SK-N-SH (cell line): ENCODE results near the gene COL20A1. TPM values are rescaled to one million over a fixed set of nuclear protein-coding genes. Genes with fewer than 3 reads are reported as not detected.

Experiments
- CTCF ChIA-PET: fragments of 300-600, 350-600 bp; formaldehyde crosslinking; extraction: SDS; loops from one replicate; lab custom pipeline; 2021; lab: Yijun Ruan, JAX
- POLR2A ChIA-PET: fragments of 350-600 bp; sonication (Branson Sonifier 250); formaldehyde crosslinking; extraction: SDS; loops from one replicate; lab custom pipeline; 2020; ENCODE audit warnings: antibody characterized with exemption, inconsistent platforms; lab: Yijun Ruan, JAX
- DNase-seq: peaks from one replicate; pipeline ENCODE4 v3.0.0; 2012
- H2AFZ ChIP-seq: fragments of 200-600 bp; sonication (generic); 2 replicates; pipeline ENCODE4 v1.8.1; 2016; ENCODE audit warnings: antibody characterized with exemption, mild to moderate bottlenecking, low read depth
- H3F3A ChIP-seq: fragments of 200-600 bp; sonication (generic); replicated peaks from 2 replicates; pipeline ENCODE3; 2016; ENCODE audit warnings: antibody characterized with exemption, mild to moderate bottlenecking; ENCODE audit not compliant: insufficient read depth
- H3K27ac ChIP-seq, 2 experiments: fragments of 200-500 bp in 1 of 2; fragments of 200-600 bp in 1 of 2; sonication (Bioruptor generic) in 1 of 2; sonication (generic), shearing (Covaris generic) in 1 of 2; 2 replicates each; pipeline versions ENCODE4 v1.5.1 to v1.6.1; 2014 to 2016; ENCODE audit warnings: low read depth in 2 of 2, inconsistent platforms in 1 of 2, low read length in 1 of 2, mild to moderate bottlenecking in 1 of 2, mixed read lengths in 1 of 2
- H3K27me3 ChIP-seq: fragments of 200-600 bp; sonication (generic), shearing (Covaris generic); 2 replicates; pipeline ENCODE4 v1.6.1; 2016; ENCODE audit warnings: mixed run types; ENCODE audit not compliant: insufficient read depth
- H3K36me3 ChIP-seq, 2 experiments: fragments of 200-500 bp in 1 of 2; fragments of 200-600 bp in 1 of 2; sonication (Bioruptor generic) in 1 of 2; sonication (generic) in 1 of 2; replicated peaks in 1 of 2; 2 replicates each; pipeline versions ENCODE3 to v1.5.1; 2014 to 2016; ENCODE audit warnings: low read length in 1 of 2, mild to moderate bottlenecking in 1 of 2; ENCODE audit not compliant: insufficient read depth in 2 of 2, control insufficient read depth in 1 of 2
- H3K4me1 ChIP-seq, 2 experiments: fragments of 200-500 bp in 1 of 2; fragments of 200-600 bp in 1 of 2; sonication (Bioruptor generic) in 1 of 2; sonication (generic), shearing (Covaris generic) in 1 of 2; 2 replicates each; pipeline versions ENCODE4 v1.5.1 to v1.6.1; 2014 to 2016; ENCODE audit warnings: low read depth in 1 of 2, low read length in 1 of 2, mixed run types in 1 of 2; ENCODE audit not compliant: insufficient read depth in 2 of 2, control insufficient read depth in 1 of 2
- H3K4me2 ChIP-seq: fragments of 200-600 bp; sonication (generic), shearing (Covaris generic); 2 replicates; pipeline ENCODE4 v1.6.1; 2017; ENCODE audit warnings: mixed run types
- H3K4me3 ChIP-seq, 2 experiments: fragments of 200-500 bp in 1 of 2; fragments of 200-600 bp in 1 of 2; sonication (Bioruptor generic) in 1 of 2; sonication (generic), shearing (Covaris generic) in 1 of 2; 2 replicates each; pipeline versions ENCODE4 v1.5.1 to v1.8.1; 2014 to 2016; ENCODE audit warnings: low read depth in 2 of 2, inconsistent platforms in 1 of 2, low read length in 1 of 2, mild to moderate bottlenecking in 1 of 2, mixed read lengths in 1 of 2, moderate library complexity in 1 of 2
- H3K79me2 ChIP-seq: fragments of 200-600 bp; sonication (generic); 2 replicates; pipeline ENCODE4 v1.8.1; 2017; ENCODE audit warnings: mild to moderate bottlenecking; ENCODE audit not compliant: insufficient read depth
- H3K9ac ChIP-seq: fragments of 200-600 bp; sonication (generic); 2 replicates; pipeline ENCODE4 v1.6.1; 2017; ENCODE audit warnings: mixed run types
- H3K9me2 ChIP-seq: fragments of 200-600 bp; sonication (generic); 2 replicates; pipeline ENCODE4 v1.6.1; 2017; ENCODE audit warnings: mixed run types
- H3K9me3 ChIP-seq: fragments of 200-600 bp; sonication (generic); 2 replicates; pipeline ENCODE4 v1.6.1; 2017; ENCODE audit warnings: mixed run types, mild to moderate bottlenecking, moderate library complexity
- H4K20me1 ChIP-seq: fragments of 200-600 bp; sonication (generic); 2 replicates; pipeline ENCODE4 v1.6.1; 2017; ENCODE audit warnings: mild to moderate bottlenecking, mixed run types; ENCODE audit not compliant: insufficient read depth
- CHD2 ChIP-seq: fragments of 150-350 bp; IDR thresholded peaks from 2 replicates; pipeline ENCODE4 v1.6.1; 2018; ENCODE audit warnings: low read length; ENCODE audit not compliant: partially characterized antibody
- CTCF ChIP-seq: fragments of 200-600 bp; sonication (generic); IDR thresholded peaks from 2 replicates; pipeline ENCODE4 v1.6.1; 2017; ENCODE audit warnings: antibody characterized with exemption, mild to moderate bottlenecking, moderate library complexity
- ELF1 ChIP-seq: IDR thresholded peaks from 2 replicates; pipeline ENCODE4 v1.4.0; 2012
- FOSL2 ChIP-seq: IDR thresholded peaks from 2 replicates; pipeline ENCODE4 v1.4.0; 2012; ENCODE audit warnings: low read depth, mild to moderate bottlenecking, moderate library complexity, borderline replicate concordance
- FOXJ3 ChIP-seq: sonication (generic); formaldehyde crosslinking; IDR thresholded peaks from 2 replicates; pipeline ENCODE4 v1.5.1; 2020; ENCODE audit warnings: mild to moderate bottlenecking, missing genetic modification reagents
- FOXM1 ChIP-seq: IDR thresholded peaks from 2 replicates; pipeline ENCODE4 v1.4.0; 2012; ENCODE audit warnings: low read depth, mild to moderate bottlenecking
- GABPA ChIP-seq: IDR thresholded peaks from 2 replicates; pipeline ENCODE4 v1.4.0; 2012; ENCODE audit warnings: low read depth, mild to moderate bottlenecking
- JUND ChIP-seq: IDR thresholded peaks from 2 replicates; pipeline ENCODE4 v1.4.0; 2012
- MEF2A ChIP-seq: IDR thresholded peaks from 2 replicates; pipeline ENCODE4 v1.4.0; 2012; ENCODE audit warnings: low read depth, borderline replicate concordance
- MXI1 ChIP-seq: IDR thresholded peaks from 2 replicates; pipeline ENCODE4 v1.6.1; 2012; ENCODE audit warnings: mild to moderate bottlenecking, low read depth, low read length, improper control_type of control experiment
- NFIC ChIP-seq: IDR thresholded peaks from 2 replicates; pipeline ENCODE4 v1.4.0; 2012; ENCODE audit warnings: borderline replicate concordance
- NRF1 ChIP-seq: IDR thresholded peaks from 2 replicates; pipeline ENCODE4 v1.6.1; 2012; ENCODE audit warnings: low read depth, mild to moderate bottlenecking, low read length
- PBX3 ChIP-seq: IDR thresholded peaks from 2 replicates; pipeline ENCODE4; 2012
- POLR2AphosphoS5 ChIP-seq: IDR thresholded peaks from 2 replicates; pipeline ENCODE4 v1.6.1; 2012; ENCODE audit warnings: low read depth, low read length
- RCOR1 ChIP-seq: fragments of 150-350 bp; IDR thresholded peaks from 2 replicates; pipeline ENCODE4 v1.6.1; 2017; ENCODE audit warnings: antibody characterized with exemption, low read length
- RFX5 ChIP-seq: IDR thresholded peaks from 2 replicates; pipeline ENCODE4 v1.6.1; 2012; ENCODE audit warnings: mild to moderate bottlenecking, improper control_type of control experiment, low read length
- RXRA ChIP-seq: IDR thresholded peaks from 2 replicates; pipeline ENCODE4 v1.4.0; 2012; ENCODE audit warnings: low read depth, mild to moderate bottlenecking, borderline replicate concordance
- SIN3A ChIP-seq: IDR thresholded peaks from 2 replicates; pipeline ENCODE4 v1.6.1; 2012; ENCODE audit warnings: low read depth, mild to moderate bottlenecking, low read length, moderate library complexity, borderline replicate concordance
- TCF12 ChIP-seq: IDR thresholded peaks from 2 replicates; pipeline ENCODE4 v1.4.0; 2012
- USF2 ChIP-seq: fragments of 150-350 bp; IDR thresholded peaks from 2 replicates; pipeline ENCODE4 v1.6.1; 2017; ENCODE audit warnings: antibody characterized with exemption, low read length, low read depth, borderline replicate concordance
- WGBS: methylation state at CpG from one replicate; pipeline ENCODE4 v1.1.6; 2017; ENCODE audit warnings: low lambda C conversion rate; 5-methylcytosine and 5-hydroxymethylcytosine counted together
- polyA plus RNA-seq, 3 experiments: library from polyadenylated mRNA; depleted of rRNA; stranded (reverse); fragments of >200 nt; gene quantifications; 2 replicates each; pipeline ENCODE4 v1.2.3, GENCODE V29; 2012
- TF ChIP-seq, protein P1 (sequence below): IDR thresholded peaks from 2 replicates; pipeline ENCODE4 v1.4.0; 2012; ENCODE audit warnings: low read depth, borderline replicate concordance

The COL20A1 gene
- polyA plus RNA-seq, 1 of the 3 experiments (the other 2 are of a cell fraction), result not detected

GRCh38 chr20:63261060-63261794, 31.8 kb upstream of the COL20A1 start:
- Histone ChIP-seq H3K4me3 (no peak overlapping the region), H3F3A (no peaks in the 10 kb centered on the region), H3K9ac (no peak overlapping the region), H3K9me2 (no peaks in the 10 kb centered on the region), H2AFZ (no peak overlapping the region), H3K79me2 (no peaks in the 10 kb centered on the region), H3K27ac (no peak overlapping the region), H3K36me3 (no peaks in the 10 kb centered on the region), H3K27me3 (peaks cover 15% of the 10 kb centered on the region), H3K9me3 (no peaks in the 10 kb centered on the region), H3K4me2 (no peak overlapping the region), H4K20me1 (no peaks in the 10 kb centered on the region), H3K4me1 (peaks cover 0 to 5% of the 10 kb centered on the region in 2 experiments; a peak in 1 of 4 replicates)
- 47% methylated on average over 14 of the region's 25 CpGs for WGBS
- POLR2A ChIA-PET, result no interaction called here
- DNase-seq, result no peak
- CTCF ChIA-PET, result interaction anchor here (0.8 to 3.5 kb wide), 5 partner anchors 9 to 121 kb away, joined by 3 to 21 read pairs (median 3); partner anchors contain the start of gene ARFGAP1
- no peak for TF ChIP-seq FOXM1
- no peak for TF ChIP-seq MEF2A
- TF ChIP-seq PBX3, result no peak
- no peak for TF ChIP-seq USF2
- no peak for TF ChIP-seq CHD2
- TF ChIP-seq JUND, result no peak
- no peak for TF ChIP-seq TCF12
- TF ChIP-seq CTCF, result no peak
- TF ChIP-seq NFIC, result no peak

GRCh38 chr20:63261795-63262528, 31.0 kb upstream of the COL20A1 start:
- ChIA-PET CTCF (interaction anchor here (2.7 kb wide), 1 partner anchor 120 kb away, joined by 7 read pairs; no protein-coding TSS in a partner anchor), POLR2A (no interaction called here)
- H3K9ac ChIP-seq, result no peak overlapping the region
- no peaks in the 10 kb centered on the region for H3K79me2 ChIP-seq
- H2AFZ ChIP-seq, result no peak overlapping the region
- H3K4me3 ChIP-seq, result no peak overlapping the region
- H3K27ac ChIP-seq, result no peak overlapping the region
- no peak for DNase-seq
- H3F3A ChIP-seq, result no peaks in the 10 kb centered on the region
- H3K4me1 ChIP-seq, result peaks cover 0 to 5% of the 10 kb centered on the region in 2 experiments; a peak in 1 of 4 replicates
- no peak overlapping the region for H3K4me2 ChIP-seq
- WGBS, result 57% methylated on average over 26 of the region's 30 CpGs
- H3K27me3 ChIP-seq, result peaks cover 15% of the 10 kb centered on the region
- H3K9me2 ChIP-seq, result no peaks in the 10 kb centered on the region
- no peaks in the 10 kb centered on the region for H3K36me3 ChIP-seq
- H4K20me1 ChIP-seq, result no peaks in the 10 kb centered on the region
- H3K9me3 ChIP-seq, result no peaks in the 10 kb centered on the region
- TF ChIP-seq RFX5, result no peak
- no peak for TF ChIP-seq GABPA
- no peak for TF ChIP-seq RCOR1
- no peak for TF ChIP-seq POLR2AphosphoS5
- no peak for TF ChIP-seq RXRA
- TF ChIP-seq, protein P1, sequence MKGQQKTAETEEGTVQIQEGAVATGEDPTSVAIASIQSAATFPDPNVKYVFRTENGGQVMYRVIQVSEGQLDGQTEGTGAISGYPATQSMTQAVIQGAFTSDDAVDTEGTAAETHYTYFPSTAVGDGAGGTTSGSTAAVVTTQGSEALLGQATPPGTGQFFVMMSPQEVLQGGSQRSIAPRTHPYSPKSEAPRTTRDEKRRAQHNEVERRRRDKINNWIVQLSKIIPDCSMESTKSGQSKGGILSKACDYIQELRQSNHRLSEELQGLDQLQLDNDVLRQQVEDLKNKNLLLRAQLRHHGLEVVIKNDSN, result no peak
- TF ChIP-seq SIN3A, result no peak
- TF ChIP-seq TCF12, result no peak
- no peak for TF ChIP-seq FOSL2
- no peak for TF ChIP-seq FOXJ3 (CRISPR knock-in tag)
- TF ChIP-seq NRF1, result no peak
- no peak for TF ChIP-seq MXI1
- TF ChIP-seq JUND, result no peak
- no peak for TF ChIP-seq MEF2A
- TF ChIP-seq ELF1, result no peak
